AG10803 (cell line): ENCODE measurements around the gene TFF3.

Experiments used
- DNase-seq: peaks from one replicate; pipeline ENCODE4 v3.0.0; 2010; ENCODE audit warnings: low read depth
- H3K4me3 ChIP-seq: 2 replicates; pipeline ENCODE4 v1.5.1; 2011; ENCODE audit warnings: mild to moderate bottlenecking, low read length, control low read depth
- TF ChIP-seq, protein P1 (sequence below): conservative IDR thresholded peaks from 2 replicates; pipeline ENCODE4 v1.5.1; 2011; ENCODE audit warnings: mild to moderate bottlenecking, low read length, control low read depth, inconsistent platforms

Gene TFF3

DNA sequence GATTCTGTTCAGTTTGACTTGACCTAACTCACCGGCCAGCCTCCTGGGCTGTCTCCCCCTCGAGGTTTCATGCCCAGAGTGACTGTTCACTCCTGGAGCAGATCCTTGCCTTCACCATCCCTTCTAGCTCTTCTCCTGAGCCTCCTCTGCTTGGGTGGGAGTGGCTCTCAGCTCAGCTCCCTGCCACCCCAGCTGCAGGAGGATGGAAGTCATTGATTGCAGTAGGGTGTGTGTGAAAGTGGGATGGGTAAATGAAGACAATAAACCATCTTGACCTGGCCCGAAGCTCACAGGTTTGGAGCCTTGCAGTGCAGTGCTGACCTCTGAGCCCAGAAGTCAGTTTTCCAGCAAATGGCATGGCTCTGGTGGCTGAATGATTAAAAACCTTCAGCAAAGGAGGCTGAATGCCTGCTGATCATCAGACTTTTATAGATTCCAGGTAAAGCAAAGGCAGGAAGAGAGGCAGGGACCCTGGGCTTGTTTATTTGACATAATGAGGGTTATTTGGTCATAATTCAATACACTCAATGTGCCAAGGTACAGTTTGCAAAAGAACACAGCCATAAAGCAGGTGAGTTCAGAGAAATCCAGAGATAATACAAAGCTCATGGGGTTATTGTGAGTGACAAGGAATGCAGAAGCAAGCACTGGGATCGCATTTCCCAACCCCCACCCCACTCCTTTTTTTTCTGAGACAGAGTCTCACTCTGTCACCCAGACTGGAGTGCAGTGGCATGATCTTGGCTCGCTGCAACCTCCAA, 17.5 kb upstream of the TFF3 start:
- H3K4me3 ChIP-seq, result no peak overlapping the region
- DNase-seq, result no peak
- TF ChIP-seq, protein P1, sequence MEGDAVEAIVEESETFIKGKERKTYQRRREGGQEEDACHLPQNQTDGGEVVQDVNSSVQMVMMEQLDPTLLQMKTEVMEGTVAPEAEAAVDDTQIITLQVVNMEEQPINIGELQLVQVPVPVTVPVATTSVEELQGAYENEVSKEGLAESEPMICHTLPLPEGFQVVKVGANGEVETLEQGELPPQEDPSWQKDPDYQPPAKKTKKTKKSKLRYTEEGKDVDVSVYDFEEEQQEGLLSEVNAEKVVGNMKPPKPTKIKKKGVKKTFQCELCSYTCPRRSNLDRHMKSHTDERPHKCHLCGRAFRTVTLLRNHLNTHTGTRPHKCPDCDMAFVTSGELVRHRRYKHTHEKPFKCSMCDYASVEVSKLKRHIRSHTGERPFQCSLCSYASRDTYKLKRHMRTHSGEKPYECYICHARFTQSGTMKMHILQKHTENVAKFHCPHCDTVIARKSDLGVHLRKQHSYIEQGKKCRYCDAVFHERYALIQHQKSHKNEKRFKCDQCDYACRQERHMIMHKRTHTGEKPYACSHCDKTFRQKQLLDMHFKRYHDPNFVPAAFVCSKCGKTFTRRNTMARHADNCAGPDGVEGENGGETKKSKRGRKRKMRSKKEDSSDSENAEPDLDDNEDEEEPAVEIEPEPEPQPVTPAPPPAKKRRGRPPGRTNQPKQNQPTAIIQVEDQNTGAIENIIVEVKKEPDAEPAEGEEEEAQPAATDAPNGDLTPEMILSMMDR, result no peak

- DNase-seq, result no peak
- TF ChIP-seq, protein P1, result no peak
- no peak overlapping the region for H3K4me3 ChIP-seq
Observed at GRCh38 chr21:42331660-42332059, 16.5 kb upstream of the TFF3 start.

DNA sequence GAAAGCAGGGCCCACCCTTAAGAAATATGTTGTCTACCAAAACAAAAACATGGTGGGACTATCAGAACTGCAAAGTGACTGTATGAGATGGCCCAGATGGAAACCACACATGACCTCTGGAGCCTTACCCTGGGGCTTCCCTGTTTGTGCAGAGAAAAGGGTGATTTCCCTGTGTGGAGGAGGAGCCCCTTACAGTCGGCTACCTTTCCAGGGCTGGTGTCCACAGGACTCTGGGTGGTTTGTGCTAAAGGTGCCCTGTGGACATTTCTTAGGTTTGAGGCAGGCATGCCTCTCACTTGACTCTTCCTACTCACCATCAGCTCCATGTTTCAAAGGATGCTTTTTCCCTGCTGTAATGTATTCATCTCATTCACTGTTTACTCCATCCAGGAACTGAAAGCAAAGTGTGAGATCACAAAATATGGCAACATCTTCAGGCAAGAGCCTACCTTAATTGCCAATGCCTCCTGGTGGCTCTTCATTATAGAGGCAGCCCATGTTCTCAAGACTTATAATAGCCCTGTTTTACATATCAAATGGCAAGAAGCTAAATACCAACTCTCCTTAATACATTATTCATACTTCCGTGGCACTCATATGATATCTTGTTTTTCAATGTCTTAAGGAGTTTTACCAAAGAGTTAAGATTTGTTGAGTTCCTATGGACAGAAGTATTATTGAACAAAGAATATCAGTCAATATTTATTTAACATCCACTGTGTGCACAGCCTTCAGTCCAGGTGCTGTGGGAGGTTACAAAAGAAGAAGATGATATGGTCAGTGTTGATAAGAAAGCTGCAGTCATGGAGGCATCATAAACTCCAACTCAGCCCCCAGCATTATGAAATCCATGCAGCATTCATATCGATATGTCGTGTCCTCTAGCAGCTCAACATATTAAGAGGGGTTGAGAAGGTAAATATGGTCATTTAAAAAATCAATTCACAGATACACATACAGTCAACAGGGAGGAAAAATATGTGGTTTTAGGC, 15.5 kb upstream of the TFF3 start:
- TF ChIP-seq, protein P1, result no peak
- DNase-seq, result no peak
- H3K4me3 ChIP-seq, result no peak overlapping the region

- no peak for DNase-seq
- TF ChIP-seq, protein P1, result no peak
- H3K4me3 ChIP-seq, result no peak overlapping the region
Observed at GRCh38 chr21:42324896-42325295, 9.7 kb upstream of the TFF3 start.

GRCh38 chr21:42321845-42322244, 6.6 kb upstream of the TFF3 start:
- H3K4me3 ChIP-seq, result no peak overlapping the region
- TF ChIP-seq, protein P1, result no peak
- no peak for DNase-seq

GRCh38 chr21:42321231-42321630, 6.0 kb upstream of the TFF3 start:
- DNase-seq, result no peak
- no peak overlapping the region for H3K4me3 ChIP-seq
- TF ChIP-seq, protein P1, result no peak

DNA sequence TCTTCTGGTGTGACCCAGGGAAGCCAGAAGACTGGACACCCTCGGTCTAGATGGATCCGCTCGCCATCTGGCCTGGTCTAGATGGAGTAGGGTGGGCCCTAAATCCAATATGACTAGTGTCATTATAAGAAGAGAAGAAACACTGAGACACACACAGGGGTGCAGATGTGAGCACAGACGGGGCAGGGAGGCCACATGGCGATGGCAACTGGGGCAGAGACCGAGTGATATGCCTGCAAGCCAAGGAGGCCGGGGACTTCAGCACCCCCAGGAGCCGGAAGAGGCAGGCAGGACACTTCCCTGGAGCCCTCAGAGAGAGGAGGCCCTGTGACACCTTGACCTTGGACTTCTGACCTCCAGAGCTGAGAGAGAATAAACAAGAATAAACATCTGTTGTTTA, 5.6 kb upstream of the TFF3 start:
- no peak overlapping the region for H3K4me3 ChIP-seq
- DNase-seq, result no peak
- TF ChIP-seq, protein P1, result no peak
